K562 (cell line): ENCODE data around the gene KLC1. TPM values are rescaled to one million over a fixed set of nuclear protein-coding genes. Genes with fewer than 3 reads are reported as not detected.

Source experiments
- CBFA2T2 ChIP-seq: fragments of 450-650 bp; conservative IDR thresholded peaks from 2 replicates; pipeline ENCODE4 v1.6.1; 2017; ENCODE audit warnings: mild to moderate bottlenecking
- COPS2 ChIP-seq: fragments of 450-650 bp; conservative IDR thresholded peaks from 2 replicates; pipeline ENCODE4 v1.6.1; 2016; ENCODE audit warnings: mild to moderate bottlenecking, moderate library complexity
- NCOR1 ChIP-seq: fragments of 450-650 bp; IDR thresholded peaks from 2 replicates; pipeline ENCODE4 v1.6.1; 2016; ENCODE audit warnings: mild to moderate bottlenecking, moderate library complexity
- POLR2AphosphoS5 ChIP-seq: IDR thresholded peaks from 2 replicates; pipeline ENCODE4 v1.6.1; 2011; ENCODE audit warnings: mild to moderate bottlenecking, low read depth, low read length, moderate library complexity; ENCODE audit not compliant: control insufficient read depth, insufficient read depth
- RBM34 ChIP-seq: fragments of 200-400 bp; formaldehyde crosslinking; IDR thresholded peaks from 2 replicates; pipeline ENCODE4 v1.6.1; 2018; ENCODE audit warnings: low read length, borderline replicate concordance; ENCODE audit not compliant: insufficient read depth
- RBM39 ChIP-seq: fragments of 200-400 bp; formaldehyde crosslinking; optimal IDR thresholded peaks from 2 replicates; pipeline ENCODE3; 2018; ENCODE audit warnings: low read depth, low read length
- SIX5 ChIP-seq, 2 experiments: IDR thresholded peaks; 2 replicates each; pipeline ENCODE4 v1.6.1; 2011; ENCODE audit warnings: low read length in 2 of 2, borderline replicate concordance in 1 of 2, low read depth in 1 of 2, mild to moderate bottlenecking in 1 of 2, moderate library complexity in 1 of 2; ENCODE audit not compliant: insufficient read depth in 1 of 2
- TCF7 ChIP-seq: sonication (generic); IDR thresholded peaks from 2 replicates; pipeline ENCODE4 v1.6.1; 2016; ENCODE audit warnings: antibody characterized with exemption, borderline replicate concordance
- ZBTB1 ChIP-seq: sonication (generic); formaldehyde crosslinking; IDR thresholded peaks from 2 replicates; pipeline ENCODE4 v1.8.1; 2023; ENCODE audit warnings: missing genetic modification reagents, low read depth, mild to moderate bottlenecking, borderline replicate concordance
- ZBTB33 ChIP-seq: sonication (generic); formaldehyde crosslinking; IDR thresholded peaks from 2 replicates; pipeline ENCODE4 v1.8.1; 2023; ENCODE audit warnings: mild to moderate bottlenecking, missing genetic modification reagents
- ZBTB7A ChIP-seq: IDR thresholded peaks from 2 replicates; pipeline ENCODE4 v1.6.1; 2011; ENCODE audit warnings: low read depth, mild to moderate bottlenecking, low read length, moderate library complexity, borderline replicate concordance; ENCODE audit not compliant: control insufficient read depth
- ZNF175 ChIP-seq: fragments of 200-800 bp; sonication (Bioruptor generic); IDR thresholded peaks from 2 replicates; pipeline ENCODE4 v1.6.1; 2016; ENCODE audit warnings: low read depth, mild to moderate bottlenecking, missing genetic modification characterization, missing compliant biosample characterization
- polyA plus RNA-seq, 8 experiments: library from polyadenylated mRNA; depleted of rRNA in 4 of 8; stranded (reverse) in 5 of 8; unstranded in 3 of 8; fragments of >200 nt; fragmentation: Nextera tagmentation in 2 of 8; fragmentation: Illumina TruSeq in 1 of 8; extraction: Ambion mirVana in 2 of 8; extraction: Trizol in 1 of 8; gene quantifications; 2 replicates each; pipeline versions ENCODE4 v1.2.1 to v1.2.3, GENCODE V29; 2011 to 2014; ENCODE audit warnings: inconsistent platforms in 1 of 8, missing spikeins in 1 of 8
- total RNA-seq, 7 experiments: library from RNA; depleted of rRNA in 6 of 7; stranded (reverse); fragments of >200 nt in 6 of 7; fragmentation: Illumina TruSeq in 2 of 7; extraction: Trizol in 2 of 7; gene quantifications; 2 replicates each; pipeline versions ENCODE4 v1.2.1 to v1.2.3, GENCODE V29; 2011 to 2021; ENCODE audit warnings: low replicate concordance in 1 of 7
- TF ChIP-seq, protein P1 (sequence below), 2 experiments: fragments of 150-350 bp in 1 of 2; IDR thresholded peaks; 2 replicates each; pipeline ENCODE4 v1.6.1; 2012 to 2016; ENCODE audit warnings: low read depth in 2 of 2, low read length in 2 of 2, mild to moderate bottlenecking in 1 of 2, moderate library complexity in 1 of 2
- TF ChIP-seq, protein P2 (sequence below): fragments of 450-650 bp; formaldehyde crosslinking; conservative IDR thresholded peaks from 2 replicates; pipeline ENCODE4 v1.4.0; 2022; ENCODE audit warnings: mild to moderate bottlenecking, missing genetic modification characterization
- TF ChIP-seq, protein P3 (sequence below), 2 experiments: IDR thresholded peaks in 1 of 2; conservative IDR thresholded peaks in 1 of 2; 2 replicates each; pipeline ENCODE4 v1.6.1; 2016; ENCODE audit warnings: low read depth in 2 of 2, mild to moderate bottlenecking in 1 of 2, missing compliant biosample characterization in 1 of 2, missing genetic modification characterization in 1 of 2, moderate library complexity in 1 of 2

KLC1 gene
- total and polyA plus RNA-seq, 9 of the 15 experiments (the other 6 are each of a cell fraction or from before 2014, with no cell fraction given), result 4.9 to 134 (median 54.8) TPM

DNA sequence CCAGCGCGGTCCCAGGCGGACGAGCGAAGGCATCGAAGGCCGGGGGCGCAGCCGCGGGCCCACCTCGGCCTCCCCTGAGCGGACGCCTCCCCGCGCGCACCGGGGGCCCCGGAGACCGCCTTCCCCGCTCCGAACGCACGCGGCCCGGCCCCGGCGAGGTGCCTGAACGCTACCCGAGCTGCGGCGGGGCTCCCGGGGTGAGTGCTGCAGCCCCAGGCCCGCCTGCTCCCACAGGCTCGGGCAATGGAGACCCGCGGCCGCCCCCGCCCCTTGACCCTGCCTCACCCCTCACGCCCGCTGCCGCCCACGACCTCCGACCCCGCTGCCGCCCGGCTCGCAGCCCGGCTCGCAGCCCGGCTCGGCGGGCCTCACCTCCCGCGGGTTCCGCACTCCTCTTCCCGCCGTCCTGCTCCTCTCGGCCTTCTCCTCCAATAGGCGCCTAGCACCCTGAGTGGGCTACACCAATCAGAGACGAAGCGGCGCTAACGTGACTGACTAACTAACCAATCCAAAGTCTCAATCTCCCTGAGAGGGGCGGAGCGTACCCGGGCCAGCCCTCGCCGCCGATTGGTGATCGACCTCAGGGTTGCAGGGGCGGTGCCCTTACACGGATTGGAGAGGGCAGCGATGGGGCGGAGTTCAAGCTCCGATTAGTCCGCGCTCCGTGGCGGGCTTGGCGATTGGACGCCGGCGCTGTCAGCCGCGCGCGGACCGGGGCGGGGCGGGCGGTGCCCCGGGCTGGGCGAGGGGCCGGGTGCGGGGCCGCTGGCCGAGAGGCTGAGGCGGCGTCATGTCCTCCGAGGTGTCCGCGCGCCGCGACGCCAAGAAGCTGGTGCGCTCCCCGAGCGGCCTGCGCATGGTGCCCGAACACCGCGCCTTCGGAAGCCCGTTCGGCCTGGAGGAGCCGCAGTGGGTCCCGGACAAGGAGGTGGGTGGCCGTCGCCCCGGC is 86.3 kb downstream of the KLC1 start, which contains the start of the genes XRCC3 and ZFYVE21 (continued):
- TF ChIP-seq ZBTB33, result no peak
- no peak for TF ChIP-seq ZBTB1 (CRISPR knock-in tag)
- no peak for TF ChIP-seq RBM39
- TF ChIP-seq, protein P1, sequence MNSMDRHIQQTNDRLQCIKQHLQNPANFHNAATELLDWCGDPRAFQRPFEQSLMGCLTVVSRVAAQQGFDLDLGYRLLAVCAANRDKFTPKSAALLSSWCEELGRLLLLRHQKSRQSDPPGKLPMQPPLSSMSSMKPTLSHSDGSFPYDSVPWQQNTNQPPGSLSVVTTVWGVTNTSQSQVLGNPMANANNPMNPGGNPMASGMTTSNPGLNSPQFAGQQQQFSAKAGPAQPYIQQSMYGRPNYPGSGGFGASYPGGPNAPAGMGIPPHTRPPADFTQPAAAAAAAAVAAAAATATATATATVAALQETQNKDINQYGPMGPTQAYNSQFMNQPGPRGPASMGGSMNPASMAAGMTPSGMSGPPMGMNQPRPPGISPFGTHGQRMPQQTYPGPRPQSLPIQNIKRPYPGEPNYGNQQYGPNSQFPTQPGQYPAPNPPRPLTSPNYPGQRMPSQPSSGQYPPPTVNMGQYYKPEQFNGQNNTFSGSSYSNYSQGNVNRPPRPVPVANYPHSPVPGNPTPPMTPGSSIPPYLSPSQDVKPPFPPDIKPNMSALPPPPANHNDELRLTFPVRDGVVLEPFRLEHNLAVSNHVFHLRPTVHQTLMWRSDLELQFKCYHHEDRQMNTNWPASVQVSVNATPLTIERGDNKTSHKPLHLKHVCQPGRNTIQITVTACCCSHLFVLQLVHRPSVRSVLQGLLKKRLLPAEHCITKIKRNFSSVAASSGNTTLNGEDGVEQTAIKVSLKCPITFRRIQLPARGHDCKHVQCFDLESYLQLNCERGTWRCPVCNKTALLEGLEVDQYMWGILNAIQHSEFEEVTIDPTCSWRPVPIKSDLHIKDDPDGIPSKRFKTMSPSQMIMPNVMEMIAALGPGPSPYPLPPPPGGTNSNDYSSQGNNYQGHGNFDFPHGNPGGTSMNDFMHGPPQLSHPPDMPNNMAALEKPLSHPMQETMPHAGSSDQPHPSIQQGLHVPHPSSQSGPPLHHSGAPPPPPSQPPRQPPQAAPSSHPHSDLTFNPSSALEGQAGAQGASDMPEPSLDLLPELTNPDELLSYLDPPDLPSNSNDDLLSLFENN (IDR thresholded peaks at IDR 0.05; ENCODE audit: low read depth in 2 of 2, low read length in 2 of 2), result no peak
- 0 out of 2 replicates have a peak, but pooled peaks have one; percentile 31 for TF ChIP-seq ZBTB7A
- no peak for TF ChIP-seq RBM34
- TF ChIP-seq TCF7, result no peak
- no peak for TF ChIP-seq NCOR1
- no peak for TF ChIP-seq SIX5 (IDR thresholded peaks at IDR 0.05; ENCODE audit: borderline replicate concordance in 1 of 2, insufficient read depth in 1 of 2, low read depth in 1 of 2, low read length in 2 of 2)
- TF ChIP-seq, protein P2, sequence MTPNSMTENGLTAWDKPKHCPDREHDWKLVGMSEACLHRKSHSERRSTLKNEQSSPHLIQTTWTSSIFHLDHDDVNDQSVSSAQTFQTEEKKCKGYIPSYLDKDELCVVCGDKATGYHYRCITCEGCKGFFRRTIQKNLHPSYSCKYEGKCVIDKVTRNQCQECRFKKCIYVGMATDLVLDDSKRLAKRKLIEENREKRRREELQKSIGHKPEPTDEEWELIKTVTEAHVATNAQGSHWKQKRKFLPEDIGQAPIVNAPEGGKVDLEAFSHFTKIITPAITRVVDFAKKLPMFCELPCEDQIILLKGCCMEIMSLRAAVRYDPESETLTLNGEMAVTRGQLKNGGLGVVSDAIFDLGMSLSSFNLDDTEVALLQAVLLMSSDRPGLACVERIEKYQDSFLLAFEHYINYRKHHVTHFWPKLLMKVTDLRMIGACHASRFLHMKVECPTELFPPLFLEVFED (CRISPR knock-in tag), result no peak
- TF ChIP-seq CBFA2T2, result no peak
- TF ChIP-seq COPS2, result no peak
- TF ChIP-seq, protein P3, sequence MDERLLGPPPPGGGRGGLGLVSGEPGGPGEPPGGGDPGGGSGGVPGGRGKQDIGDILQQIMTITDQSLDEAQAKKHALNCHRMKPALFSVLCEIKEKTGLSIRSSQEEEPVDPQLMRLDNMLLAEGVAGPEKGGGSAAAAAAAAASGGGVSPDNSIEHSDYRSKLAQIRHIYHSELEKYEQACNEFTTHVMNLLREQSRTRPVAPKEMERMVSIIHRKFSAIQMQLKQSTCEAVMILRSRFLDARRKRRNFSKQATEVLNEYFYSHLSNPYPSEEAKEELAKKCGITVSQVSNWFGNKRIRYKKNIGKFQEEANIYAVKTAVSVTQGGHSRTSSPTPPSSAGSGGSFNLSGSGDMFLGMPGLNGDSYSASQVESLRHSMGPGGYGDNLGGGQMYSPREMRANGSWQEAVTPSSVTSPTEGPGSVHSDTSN (CRISPR knock-in tag; IDR thresholded peaks at IDR 0.05; ENCODE audit: low read depth), result peak; percentile 53
- TF ChIP-seq, protein P3 (tag; conservative IDR thresholded peaks at IDR 0.05; ENCODE audit: low read depth), result peak; percentile 95
- TF ChIP-seq ZNF175, result no peak
- TF ChIP-seq POLR2AphosphoS5, result peak; percentile 46; the same call in 1 of the 2 replicates
